ENCODE results near the gene SULT1A1. TPM values are rescaled to one million over a fixed set of nuclear protein-coding genes. Genes with fewer than 3 reads are reported as not detected.
"Not testable (repeated sequence)": the region's sequence is repeated elsewhere in the genome, so short reads cannot be mapped to it uniquely, and the experiment has no call there.

SULT1A1 gene
- total and polyA plus RNA-seq, 2 experiments from 2014 or later: 24.1 to 30.4 TPM

DNA sequence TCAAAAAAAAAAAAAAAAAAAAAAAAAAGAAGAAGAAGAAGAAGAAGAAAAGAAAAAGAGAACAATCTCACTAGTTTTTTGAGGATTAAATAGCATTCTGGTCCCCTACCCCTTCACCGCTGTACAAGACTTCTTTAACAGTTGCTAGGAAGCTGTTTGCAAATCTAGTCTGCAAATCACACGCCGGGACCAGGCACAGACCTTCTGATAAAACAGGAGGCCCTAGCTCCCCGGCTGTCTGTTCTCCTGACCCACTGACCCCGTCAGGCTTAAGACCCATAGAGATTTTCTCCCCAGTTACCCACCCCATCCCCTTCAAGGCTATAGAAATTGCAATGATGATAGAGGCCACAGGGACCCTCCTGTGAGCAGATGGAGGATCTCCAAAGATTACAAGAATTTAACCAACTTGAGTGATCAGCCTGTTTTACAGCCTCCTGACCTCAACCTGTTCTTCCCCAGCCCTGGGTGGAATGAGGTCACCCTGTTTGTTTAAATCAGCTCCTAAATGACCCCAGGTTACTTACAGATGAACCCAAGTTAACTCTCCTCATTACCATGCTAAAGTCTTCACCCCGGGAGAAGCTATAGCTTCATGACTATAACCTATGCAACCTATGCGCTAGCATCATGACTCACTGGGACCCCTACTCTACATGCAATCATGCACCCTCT, 11.8 kb upstream of the SULT1A1 start:
- Histone ChIP-seq H3K4me1 (ENCODE audit: low read depth) (peaks cover 9% of the 10 kb centered on the region), H3K4me3 (no peak overlapping the region), H3K27ac (no peak overlapping the region), H3K36me3 (no peaks in the 10 kb centered on the region), H3K9me3 (ENCODE audit: low read depth) (no peaks in the 10 kb centered on the region), H3K27me3 (no peaks in the 10 kb centered on the region)
- DNase-seq (ENCODE audit: low read depth in 1 of 2, low spot score in 1 of 2): no peak
- TF ChIP-seq, protein P1, sequence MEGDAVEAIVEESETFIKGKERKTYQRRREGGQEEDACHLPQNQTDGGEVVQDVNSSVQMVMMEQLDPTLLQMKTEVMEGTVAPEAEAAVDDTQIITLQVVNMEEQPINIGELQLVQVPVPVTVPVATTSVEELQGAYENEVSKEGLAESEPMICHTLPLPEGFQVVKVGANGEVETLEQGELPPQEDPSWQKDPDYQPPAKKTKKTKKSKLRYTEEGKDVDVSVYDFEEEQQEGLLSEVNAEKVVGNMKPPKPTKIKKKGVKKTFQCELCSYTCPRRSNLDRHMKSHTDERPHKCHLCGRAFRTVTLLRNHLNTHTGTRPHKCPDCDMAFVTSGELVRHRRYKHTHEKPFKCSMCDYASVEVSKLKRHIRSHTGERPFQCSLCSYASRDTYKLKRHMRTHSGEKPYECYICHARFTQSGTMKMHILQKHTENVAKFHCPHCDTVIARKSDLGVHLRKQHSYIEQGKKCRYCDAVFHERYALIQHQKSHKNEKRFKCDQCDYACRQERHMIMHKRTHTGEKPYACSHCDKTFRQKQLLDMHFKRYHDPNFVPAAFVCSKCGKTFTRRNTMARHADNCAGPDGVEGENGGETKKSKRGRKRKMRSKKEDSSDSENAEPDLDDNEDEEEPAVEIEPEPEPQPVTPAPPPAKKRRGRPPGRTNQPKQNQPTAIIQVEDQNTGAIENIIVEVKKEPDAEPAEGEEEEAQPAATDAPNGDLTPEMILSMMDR (IDR thresholded peaks at IDR 0.05; ENCODE audit: low read depth, low read length): no peak

DNA sequence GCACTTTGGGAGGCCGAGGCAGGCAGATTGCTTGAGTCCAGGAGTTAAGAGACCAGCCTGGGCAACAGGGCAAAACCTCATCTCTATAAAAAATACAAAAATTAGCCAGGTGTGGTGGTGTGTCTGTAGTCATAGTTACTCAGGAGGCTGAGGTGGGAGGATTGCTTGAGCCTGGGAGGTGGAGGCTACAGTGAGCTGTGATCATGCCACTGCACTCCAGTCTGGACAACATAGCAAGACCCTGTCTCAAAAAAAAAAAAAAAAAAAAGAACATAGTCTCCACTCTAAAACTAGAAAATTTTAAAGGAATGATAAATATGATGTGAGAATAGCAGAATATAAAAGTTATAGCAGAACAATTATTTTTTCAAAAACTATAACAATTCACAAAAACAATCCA, 10.5 kb upstream of the SULT1A1 start:
- not testable (repeated sequence) for DNase-seq (ENCODE audit: low read depth in 1 of 2, low spot score in 1 of 2); H3K4me3 ChIP-seq; H3K27me3 ChIP-seq; H3K4me1 ChIP-seq (ENCODE audit: low read depth); H3K36me3 ChIP-seq; H3K9me3 ChIP-seq (ENCODE audit: low read depth); H3K27ac ChIP-seq

DNA sequence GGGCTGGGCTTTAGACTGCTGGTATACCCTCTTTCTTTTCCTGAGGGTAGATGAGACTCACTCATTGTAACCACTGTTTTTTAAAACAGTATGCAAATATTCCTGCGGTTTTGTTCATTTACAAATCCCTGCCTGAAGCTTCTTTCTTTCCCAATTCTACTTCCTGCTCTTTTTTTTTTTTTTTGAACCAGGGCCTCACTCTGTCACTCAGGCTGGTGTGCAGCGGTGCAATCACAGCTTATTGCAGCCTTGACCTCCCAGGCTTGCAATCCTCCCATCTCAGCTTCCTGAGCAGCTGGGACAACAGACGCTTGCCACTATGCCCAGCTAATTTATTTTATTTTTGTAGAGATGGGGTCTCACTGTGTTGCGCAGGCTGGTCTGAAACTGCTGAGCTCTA, 8.0 kb upstream of the SULT1A1 start:
- H3K36me3 ChIP-seq: no peaks in the 10 kb centered on the region
- H3K4me3 ChIP-seq: no peak overlapping the region
- DNase-seq (ENCODE audit: low read depth in 1 of 2, low spot score in 1 of 2): peak in 1 of 2 donors; percentile 65

DNA sequence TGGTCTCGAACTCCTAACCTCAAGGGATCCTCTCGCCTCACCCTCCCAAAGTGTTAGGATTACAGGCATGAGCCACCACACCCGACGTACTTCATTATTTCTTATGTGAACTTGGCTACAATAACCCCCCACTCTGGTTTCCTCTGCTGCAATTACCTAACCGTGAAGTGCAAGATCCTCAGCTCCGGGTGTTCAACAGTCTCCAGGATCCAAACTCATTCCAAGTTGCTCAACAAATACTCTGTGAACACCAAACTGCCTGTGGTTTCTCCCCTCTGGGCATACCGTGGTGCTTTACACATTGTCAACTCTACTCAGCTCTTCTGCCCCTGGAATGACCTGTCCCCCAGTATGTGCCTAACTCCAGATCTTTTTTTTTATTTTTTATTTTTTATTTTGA, 6.8 kb upstream of the SULT1A1 start:
- no peak overlapping the region for H3K4me3 ChIP-seq
- no peaks in the 10 kb centered on the region for H3K9me3 ChIP-seq (ENCODE audit: low read depth)
- no peaks in the 10 kb centered on the region for H3K36me3 ChIP-seq
- no peaks in the 10 kb centered on the region for H3K27me3 ChIP-seq
- TF ChIP-seq, protein P1 (IDR thresholded peaks at IDR 0.05; ENCODE audit: low read depth, low read length): no peak
- no peak overlapping the region for H3K27ac ChIP-seq
- DNase-seq (ENCODE audit: low read depth in 1 of 2, low spot score in 1 of 2): peak in 1 of 2 donors; percentile 26
- H3K4me1 ChIP-seq (ENCODE audit: low read depth): peaks cover 6% of the 10 kb centered on the region

More for the DNA sequence above, 8.0 kb upstream of the SULT1A1 start:
- Histone ChIP-seq H3K9me3 (ENCODE audit: low read depth) (no peaks in the 10 kb centered on the region), H3K27ac (no peak overlapping the region), H3K27me3 (no peaks in the 10 kb centered on the region), H3K4me1 (ENCODE audit: low read depth) (peaks cover 9% of the 10 kb centered on the region)
- TF ChIP-seq, protein P1 (IDR thresholded peaks at IDR 0.05; ENCODE audit: low read depth, low read length): no peak

DNA sequence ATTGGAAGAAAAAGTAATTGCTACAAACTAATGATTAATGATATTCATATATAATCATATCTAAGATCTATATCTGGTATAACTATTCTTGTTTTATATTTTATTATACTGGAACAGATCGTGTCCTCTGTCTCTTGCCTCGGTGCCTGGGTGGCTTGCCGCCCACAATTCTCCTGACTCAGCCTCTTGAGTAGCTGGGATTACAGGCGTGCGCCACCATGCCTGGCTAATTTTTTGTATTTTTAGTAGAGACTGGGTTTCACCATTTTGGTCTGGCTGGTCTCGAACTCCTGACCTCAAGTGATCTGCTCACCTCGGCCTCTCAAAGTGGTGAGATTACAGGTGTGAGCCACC, 6.4 kb upstream of the SULT1A1 start:
- not testable (repeated sequence) for H3K27me3 ChIP-seq; H3K36me3 ChIP-seq; H3K4me3 ChIP-seq; H3K4me1 ChIP-seq (ENCODE audit: low read depth); H3K9me3 ChIP-seq (ENCODE audit: low read depth); H3K27ac ChIP-seq; DNase-seq (ENCODE audit: low read depth in 1 of 2, low spot score in 1 of 2)

DNA sequence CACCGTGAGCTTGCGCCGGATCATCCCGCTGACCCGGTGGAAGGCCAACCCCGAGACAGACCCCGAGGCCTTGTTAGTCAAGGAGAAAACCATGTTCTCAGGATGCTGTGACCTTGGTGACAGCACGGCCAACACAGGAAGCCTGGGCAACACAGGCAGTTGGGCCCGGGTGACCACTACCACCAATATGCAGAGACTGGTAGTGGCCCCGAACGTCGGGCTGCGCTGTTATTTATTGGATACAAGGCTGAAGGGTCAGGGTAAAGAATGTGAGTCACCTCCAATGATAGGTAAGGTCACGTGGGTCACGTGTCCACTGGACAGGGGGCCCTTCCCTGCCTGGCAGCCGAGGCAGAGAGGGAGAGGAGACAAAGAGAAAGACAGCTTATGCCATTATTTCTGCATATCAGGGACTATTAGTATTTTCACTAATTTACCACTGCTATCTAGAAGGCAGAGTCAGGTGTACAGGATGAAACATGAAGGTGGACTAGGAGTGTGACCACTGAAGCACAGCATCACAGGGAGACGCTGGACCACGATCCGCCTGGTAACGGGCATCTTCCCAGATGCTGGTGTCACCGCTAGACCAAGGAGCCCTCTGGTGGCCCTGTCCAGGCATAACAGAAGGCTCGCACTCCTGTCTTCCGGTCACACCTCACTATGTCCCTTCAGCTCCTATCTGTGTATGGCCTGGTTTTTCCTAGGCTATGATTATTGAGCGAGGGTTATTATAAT, 5.8 kb upstream of the SULT1A1 start:
- DNase-seq (ENCODE audit: low read depth in 1 of 2, low spot score in 1 of 2): peak; percentile 51 to 56

DNA sequence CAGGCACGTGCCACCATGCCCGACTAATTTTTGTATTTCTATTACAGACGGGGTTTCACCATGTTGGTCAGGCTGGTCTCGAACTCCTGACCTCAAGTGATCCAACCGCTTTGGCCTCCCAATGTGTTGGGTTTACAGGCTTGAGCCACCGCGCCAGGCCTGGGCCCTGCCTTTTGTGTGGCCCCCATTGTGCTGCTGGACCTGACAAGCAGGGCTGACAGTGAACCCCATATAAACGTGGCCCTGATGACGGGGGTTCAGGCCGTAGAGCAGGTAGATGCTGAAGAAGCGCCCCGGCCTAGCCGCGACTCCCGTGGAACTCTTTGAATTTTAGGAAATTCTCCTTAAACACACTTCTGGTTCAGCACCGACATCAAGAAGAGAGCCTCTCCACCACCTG, 4.7 kb upstream of the SULT1A1 start:
- not testable (repeated sequence) for H3K27ac ChIP-seq; DNase-seq (ENCODE audit: low read depth in 1 of 2, low spot score in 1 of 2); H3K27me3 ChIP-seq; H3K9me3 ChIP-seq (ENCODE audit: low read depth); H3K4me3 ChIP-seq; H3K36me3 ChIP-seq
- H3K4me1 ChIP-seq (ENCODE audit: low read depth): peaks cover 12% of the 10 kb centered on the region

More for the DNA sequence above, 5.8 kb upstream of the SULT1A1 start:
- H3K27me3 ChIP-seq; H3K4me1 ChIP-seq (ENCODE audit: low read depth); H3K9me3 ChIP-seq (ENCODE audit: low read depth); H3K4me3 ChIP-seq; H3K36me3 ChIP-seq; H3K27ac ChIP-seq: not testable (repeated sequence)
- TF ChIP-seq, protein P1 (IDR thresholded peaks at IDR 0.05; ENCODE audit: low read depth, low read length): peak; percentile 59

DNA sequence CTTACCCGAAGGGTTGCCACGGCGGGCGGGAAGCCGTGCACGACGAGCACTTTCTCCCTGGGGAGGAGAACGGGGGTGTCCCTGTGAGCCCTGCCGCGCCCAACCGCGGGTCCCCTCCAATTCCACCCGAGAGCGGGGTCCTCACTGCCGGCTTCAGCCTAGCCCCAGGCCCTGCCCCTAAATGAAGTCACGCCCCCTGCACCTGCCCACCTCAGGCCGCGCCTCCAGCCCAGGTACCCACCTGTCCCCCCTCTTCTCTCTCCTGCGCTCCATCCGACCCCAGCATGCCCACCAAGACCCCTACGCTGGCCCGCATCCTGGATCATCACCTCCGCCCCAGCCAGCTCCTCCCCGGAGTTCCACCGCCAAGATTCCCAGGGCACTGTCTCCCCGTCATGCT, 4.1 kb upstream of the SULT1A1 start:
- H3K4me1 ChIP-seq (ENCODE audit: low read depth): peaks cover 13% of the 10 kb centered on the region
- not testable (repeated sequence) for H3K36me3 ChIP-seq; H3K4me3 ChIP-seq; H3K27me3 ChIP-seq; H3K27ac ChIP-seq; H3K9me3 ChIP-seq (ENCODE audit: low read depth); DNase-seq (ENCODE audit: low read depth in 1 of 2, low spot score in 1 of 2)

DNA sequence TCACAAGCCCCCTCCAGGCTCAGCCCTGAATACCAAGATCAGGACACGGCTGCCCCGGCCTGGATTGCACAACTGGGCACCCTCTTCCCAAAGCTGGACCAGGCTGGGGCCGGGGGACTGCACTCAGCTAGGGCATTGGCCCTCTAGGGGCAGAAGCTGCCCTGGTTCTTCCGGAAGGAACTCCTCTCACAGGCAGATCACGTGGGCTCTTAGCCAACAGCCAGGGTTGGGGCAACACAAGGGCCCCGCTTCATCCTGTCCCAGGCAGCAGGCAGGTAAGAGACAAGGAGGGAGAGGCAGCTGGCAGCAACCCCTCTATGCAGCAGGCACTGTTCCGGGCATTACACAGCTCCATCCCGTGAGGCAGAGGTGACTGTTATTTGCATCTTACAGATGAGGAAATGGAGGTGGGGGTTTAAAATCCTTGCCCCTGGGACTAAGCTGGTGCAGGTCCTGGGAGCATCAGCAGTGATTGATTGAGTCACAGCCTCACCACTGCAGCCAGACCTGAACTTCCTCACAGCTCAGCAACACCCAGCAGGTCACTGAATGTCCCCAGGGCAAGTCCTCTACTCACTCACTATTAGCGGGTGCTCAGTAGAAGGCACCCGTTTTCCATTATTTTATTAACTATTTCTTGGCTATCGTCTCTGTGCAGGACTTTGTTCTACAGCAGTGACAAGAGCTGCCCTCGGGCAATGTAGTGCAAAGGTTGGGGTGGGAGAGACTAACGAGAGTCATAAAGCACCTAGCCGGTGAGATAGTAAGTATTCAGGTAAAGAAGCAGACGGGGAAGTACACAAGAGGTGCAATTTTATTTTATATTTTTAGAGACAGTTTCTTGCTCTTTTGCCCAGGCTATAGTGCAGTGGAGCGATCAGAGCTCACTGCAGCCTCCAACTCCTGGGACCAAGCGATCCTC, 2.8 kb upstream of the SULT1A1 start:
- not testable (repeated sequence) for DNase-seq (ENCODE audit: low read depth in 1 of 2, low spot score in 1 of 2); H3K36me3 ChIP-seq; H3K27ac ChIP-seq; H3K9me3 ChIP-seq (ENCODE audit: low read depth); H3K4me3 ChIP-seq; H3K27me3 ChIP-seq
- peaks cover 13% of the 10 kb centered on the region for H3K4me1 ChIP-seq (ENCODE audit: low read depth)

Measured in cardiac muscle cell (in vitro differentiated cells and primary cell).